HG02571 (cell line): Measurements from ENCODE around the gene APBA3.

Source experiments
- ATAC-seq: cut with Tn5 transposase; IDR thresholded peaks from one replicate; pipeline ENCODE4 v1.9.1; 2021; ENCODE audit warnings: mild to moderate bottlenecking, moderate library complexity; ENCODE audit not compliant: unreplicated experiment

Gene APBA3

DNA sequence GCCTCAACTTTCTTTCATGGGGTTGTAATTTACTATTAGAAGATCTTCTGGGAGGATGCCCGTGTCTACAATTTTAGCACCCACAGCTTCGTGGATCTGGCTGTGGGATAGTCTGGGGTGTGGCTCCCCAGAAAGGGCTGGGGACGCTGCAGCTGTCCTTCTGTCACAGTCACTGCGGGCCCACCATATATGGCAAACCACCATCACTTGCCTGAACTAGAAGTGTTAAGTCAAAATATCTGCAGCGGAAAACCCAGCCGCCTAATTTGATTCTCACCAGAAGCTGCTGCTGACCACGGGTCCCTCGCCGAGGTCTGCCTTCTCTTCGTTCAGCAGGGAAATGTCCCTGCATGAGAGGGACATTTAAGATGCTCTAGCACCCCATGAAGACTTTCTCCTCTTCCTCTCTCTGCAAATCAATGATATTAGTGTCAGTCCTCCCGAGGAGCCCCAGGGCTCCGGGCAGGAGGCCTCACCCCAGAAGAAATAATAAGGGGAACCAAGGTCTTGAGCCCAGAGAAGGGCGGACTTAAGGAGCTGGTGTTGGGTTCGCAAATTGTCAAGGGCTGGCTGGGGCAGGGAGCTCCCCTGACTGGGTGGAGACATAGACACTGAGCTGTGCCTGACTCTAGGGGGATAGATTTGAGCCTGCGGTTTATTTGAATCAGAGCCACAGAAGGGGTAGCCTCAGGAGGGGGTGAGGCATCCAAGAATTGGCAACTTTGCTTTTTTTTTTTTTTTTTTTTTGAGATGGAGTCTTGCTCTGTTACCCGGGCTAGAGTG lies 27.7 kb upstream of the APBA3 start:
- no peak for ATAC-seq

DNA sequence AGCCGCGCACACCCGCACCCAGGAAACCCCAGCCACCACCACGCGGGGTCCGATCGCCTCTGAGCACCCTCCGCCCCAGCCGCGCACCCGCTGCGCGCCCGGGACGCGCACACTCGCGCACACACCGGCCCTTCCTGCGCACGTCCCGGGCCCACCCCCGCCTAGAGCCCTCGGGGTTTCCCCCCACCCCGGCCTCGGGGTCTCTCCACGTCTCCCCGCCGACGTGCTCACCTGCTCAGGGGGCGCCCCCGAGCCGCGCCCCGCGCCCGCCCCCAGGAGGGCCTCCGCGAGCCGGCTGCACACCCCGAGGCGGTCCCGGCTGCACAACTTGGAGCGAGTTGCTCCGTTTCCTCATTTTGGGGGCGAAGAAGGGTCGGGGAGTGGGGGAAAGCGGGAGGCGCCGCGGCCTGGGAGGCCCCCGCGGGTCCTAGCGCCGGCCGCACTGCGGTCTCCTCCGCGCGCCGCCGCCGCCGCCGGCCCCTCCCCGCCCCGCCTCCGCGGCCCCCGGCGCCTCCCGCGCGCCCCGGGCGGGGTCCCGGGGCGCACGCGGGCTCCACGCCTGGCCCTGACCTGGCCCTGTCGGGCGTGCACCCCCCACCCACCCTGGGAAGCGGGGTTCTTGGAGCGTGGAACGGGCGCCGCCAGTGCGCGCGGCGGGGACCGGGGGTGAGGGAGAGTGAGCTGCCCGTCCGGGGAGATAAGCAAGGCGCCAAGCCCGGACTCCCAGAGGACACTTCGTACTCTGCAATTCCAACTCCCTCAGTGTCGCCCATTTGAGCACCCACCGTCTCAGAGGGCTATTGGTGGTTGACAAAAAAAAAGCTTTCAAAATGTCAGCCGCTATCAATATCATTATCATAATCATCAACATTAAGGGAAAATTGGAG lies 24.7 kb upstream of the APBA3 start, which contains the start of gene MATK:
TSS of gene MATK (minus strand) at position 444 of the 887 bp plus-strand sequence. CDS start 1,246 bp downstream, outside the sequence.
- no peak for ATAC-seq

DNA sequence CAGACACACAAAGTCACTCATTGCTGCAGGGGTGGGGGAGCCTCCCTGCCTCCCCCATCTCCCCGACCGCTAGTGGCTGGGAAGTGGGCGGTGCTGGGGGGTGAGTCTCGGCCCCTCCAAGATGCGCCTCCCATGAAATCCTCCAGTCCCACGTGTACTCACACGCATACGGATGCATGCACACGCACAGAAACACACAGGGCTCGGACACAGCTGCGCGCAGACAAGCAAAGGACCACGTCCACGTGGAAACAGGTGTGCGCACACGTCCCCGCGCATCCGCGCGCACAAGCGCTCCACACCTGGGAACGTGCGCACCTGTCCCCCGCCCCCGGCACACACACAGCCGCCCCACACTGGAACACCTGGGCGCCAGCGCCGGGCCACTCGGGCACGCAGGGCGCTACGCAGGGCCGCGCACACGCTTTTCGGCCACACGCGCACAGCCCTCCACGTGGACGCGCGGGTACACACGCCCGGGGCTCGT lies 24.0 kb upstream of the APBA3 start:
- ATAC-seq, result no peak

DNA sequence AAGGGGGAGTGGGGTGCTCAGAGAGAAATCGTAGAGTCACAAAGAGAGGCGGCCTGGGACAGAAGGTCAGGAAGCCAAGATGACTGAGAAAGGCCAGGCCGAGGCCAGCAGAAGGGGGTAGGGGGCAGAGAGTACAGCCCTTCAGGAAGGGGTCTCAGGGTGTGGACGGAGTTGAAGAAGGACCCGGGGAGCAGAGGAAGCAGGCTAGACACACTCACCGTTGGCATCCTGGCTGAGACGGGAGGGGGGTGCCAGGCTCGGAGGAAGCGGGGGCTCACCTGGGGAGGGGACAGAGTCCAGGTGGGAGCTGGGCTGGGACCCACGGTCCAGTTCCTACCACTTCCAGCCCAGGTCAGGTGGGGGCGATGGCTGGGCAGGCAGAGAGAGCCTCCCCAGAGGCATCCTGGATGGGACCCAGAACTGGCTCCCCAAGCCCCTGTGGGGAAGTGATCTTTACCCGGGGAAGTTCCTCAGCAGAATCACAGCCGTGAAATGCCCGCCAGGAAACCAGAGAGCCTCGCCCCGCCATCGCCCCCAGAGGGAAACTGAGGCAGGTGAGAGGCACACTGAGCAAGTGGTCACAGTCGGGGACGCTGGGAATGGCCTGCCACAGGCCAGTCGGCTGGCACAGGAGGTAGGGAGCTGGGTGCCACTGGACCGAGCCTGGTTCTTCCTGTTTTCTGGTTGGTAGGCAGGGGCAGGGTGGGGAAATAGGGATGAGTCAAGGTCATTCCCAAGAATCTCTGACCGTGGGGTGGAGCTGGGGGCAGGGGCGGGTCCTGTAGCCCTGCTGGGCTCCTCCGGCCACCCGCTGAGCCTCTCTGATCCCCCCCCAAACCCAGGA lies 23.3 kb upstream of the APBA3 start:
- no peak for ATAC-seq

DNA sequence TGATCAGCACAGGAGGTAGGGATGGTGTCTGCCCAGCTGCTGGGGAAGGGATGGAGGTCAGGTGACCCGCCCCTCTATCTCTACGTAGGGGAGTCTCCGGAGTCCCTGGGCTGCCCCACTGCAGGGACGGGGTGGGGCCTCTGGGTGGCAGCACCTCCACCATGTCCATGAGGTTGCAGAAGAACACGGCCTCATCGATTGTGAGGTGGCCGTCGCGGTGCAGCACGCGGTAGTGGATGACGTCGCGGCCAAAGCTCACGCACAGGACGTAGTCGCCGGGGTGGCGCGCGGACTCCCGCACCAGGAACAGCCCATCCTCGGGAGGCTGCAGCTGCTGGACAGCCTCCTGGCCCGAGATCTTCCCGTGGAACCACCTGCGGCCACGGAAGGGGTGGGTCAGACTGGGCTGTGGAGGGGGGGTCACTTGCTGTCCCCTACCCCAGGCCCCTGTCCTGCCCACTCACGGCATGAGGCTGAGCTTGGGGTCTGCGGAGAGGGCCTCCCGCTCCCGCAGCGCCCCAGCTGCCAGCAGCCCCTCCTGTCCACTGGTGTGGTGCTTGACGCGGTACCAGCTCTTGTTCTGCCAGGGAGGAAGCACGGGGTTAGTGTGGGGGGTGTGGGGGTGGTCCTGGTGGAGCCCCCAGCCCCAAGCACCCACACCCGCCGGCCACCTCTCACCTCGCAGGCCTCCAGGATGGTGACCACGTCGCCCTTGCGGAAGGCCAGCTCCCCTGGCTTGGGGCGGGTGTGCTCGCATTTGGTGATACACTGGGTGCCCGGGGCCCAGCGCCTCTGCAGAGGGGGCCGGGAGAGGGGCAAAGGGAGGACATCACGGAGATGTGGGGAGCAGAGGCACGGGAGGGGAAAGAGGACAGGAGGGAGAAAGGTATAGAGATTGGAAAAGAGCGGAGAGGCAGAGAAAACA lies 22.4 kb upstream of the APBA3 start:
- ATAC-seq, result no peak

DNA sequence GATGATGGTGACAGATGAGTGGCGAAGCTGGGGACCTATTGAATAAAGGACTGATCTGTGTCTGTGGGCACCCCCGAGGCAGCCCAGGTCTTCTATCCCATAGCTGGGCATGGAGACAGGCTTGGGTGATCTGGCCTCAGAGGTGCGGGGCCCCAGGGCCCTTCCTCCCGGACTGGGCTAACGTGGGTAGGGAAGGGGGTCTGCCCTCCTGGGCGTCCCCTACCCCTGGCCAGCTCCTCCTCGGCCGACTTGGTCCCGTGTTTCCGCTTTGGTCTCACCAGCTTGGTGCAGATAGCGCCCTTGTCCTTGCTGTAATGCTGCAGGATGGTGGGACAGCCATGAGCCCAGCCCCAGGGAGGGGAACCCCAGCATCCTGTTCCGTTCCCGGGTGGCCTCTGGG lies 21.4 kb upstream of the APBA3 start:
- no peak for ATAC-seq

DNA sequence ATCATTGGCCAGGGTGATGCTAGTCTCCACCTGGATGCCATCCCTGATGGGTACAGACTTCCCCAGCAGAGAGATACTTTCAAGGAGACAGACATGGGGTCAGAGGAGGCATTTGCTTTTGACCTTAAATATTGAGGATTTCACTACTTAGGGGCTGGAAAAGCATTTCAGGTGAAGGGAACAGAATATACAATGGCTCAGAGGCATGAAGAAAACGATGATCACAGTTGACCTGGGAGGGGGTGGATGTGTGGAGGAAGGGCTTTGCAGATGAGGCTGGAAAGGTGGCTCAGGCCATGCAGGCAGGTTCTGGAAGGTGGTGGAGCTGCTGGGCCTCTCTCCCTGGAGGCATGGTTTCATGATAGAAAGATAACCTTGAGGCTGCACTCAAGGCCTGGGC lies 20.8 kb upstream of the APBA3 start:
- no peak for ATAC-seq

DNA sequence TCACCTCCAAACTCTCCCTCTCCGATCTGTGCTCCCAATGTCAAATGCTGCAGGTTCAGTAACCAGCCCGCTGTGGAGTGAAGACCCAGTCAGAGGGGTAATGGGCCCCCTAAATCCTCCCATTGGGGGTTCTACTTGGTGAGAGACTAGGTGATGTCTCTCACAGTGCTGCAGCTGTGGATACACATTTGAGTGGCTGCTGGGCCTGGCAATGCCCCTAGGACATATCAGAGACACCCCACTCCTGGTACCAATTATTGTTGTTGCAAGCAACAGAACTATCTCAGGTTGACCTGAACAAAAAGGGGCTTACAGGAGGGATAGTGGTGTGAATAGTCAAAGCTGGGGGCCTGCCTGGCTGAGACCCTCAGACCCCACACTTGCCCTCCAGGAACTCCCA lies 20.1 kb upstream of the APBA3 start:
- no peak for ATAC-seq

DNA sequence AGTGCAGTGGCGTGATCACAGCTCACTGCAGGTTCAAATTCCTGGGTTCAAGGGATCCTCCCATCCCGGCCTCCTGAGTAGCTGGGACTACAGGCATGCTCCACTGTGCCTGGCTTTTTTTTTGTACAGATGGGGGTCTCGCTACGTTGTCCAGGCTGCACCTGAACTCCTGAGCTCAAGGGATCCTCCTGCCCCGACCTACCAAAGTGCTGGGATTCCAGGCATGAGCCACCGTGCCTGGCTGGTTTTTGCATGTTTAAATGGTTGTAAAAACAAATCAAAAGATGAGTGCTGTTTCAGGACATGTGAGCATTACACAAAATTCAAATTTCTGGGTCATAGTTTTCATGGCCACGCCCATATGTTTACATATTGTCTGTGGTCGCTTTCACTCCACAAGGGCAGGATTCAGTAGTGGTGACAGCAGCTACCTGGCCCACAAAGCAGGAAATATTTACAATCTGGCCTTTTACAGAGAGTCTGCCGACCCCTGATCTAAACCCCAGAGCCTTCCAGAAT lies 19.4 kb upstream of the APBA3 start:
- no peak for ATAC-seq

DNA sequence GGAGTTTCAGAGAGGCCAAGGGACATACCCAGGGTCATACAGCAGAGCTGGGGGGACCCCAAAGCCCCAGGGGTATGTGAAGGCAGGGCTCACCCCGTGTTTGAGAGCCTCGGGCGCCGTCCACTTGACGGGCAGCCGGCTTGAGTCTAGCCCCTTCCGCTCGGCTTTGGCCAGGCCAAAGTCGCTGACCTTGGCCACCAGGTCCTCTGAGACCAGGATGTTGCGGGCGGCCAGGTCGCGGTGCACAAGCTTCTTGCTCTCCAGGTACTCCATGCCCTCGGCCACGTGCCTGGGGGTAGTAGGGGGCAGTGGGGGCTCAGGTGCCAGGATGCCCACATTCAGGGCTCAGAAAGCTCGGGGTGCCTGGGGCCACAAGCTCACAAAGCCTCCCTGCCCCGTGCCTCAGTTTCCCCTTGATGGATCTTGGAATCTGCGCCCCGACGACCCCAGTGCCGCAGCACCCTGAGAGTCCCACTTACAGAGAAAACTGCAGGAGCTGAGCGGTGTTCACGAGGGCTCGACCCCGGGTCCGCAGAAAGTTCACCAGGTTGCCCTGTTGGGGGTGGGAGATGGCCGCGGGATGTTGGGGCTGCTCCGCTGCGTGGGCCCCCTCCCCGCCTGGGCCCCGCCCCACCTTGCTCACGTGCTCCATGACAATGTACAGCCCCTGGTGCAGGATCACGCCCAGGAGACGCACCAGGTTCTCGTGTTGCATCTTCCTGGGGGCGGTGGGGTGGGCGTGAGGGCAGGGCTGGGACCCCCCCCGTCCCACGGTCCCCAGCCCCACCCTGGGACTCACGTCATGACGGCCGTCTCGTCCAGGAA lies 17.6 kb upstream of the APBA3 start:
- ATAC-seq, result no peak

DNA sequence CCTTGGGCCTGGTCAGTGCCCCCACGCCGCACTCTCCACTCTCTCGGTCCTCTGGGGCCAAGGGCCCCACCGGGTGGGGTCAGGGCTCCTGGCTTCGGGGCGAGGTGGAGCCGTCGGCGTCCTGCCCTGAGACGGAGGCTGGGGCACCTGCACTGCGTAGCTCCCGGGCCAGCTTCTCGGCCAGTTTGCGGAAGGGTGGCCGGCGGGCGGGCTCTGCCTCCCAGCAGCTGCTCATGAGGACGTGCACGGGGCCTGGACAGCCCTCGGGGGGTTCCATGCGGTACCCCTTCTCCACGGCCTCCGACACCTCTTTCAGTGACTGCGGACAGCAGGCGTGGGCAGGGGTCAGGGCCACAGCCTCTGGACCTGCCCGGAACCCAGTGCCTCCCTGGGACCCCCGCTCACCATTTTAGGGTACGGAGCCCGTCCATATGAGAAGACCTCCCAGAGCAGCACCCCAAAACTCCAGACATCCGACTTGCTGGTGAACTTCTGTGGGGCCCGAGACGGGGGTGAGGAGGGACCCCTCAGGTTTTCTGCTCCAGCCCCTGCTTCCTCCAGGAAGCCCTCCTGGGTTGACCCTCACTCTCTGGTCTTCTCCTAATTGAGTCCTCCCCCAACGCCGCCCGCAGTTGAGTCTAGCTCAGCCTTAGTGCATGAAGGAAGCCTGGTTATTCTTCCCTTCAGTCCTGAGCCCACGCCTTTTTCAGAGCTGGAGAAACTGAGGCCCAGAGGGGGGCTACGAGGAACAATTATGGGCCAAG lies 16.8 kb upstream of the APBA3 start:
- ATAC-seq, result no peak

DNA sequence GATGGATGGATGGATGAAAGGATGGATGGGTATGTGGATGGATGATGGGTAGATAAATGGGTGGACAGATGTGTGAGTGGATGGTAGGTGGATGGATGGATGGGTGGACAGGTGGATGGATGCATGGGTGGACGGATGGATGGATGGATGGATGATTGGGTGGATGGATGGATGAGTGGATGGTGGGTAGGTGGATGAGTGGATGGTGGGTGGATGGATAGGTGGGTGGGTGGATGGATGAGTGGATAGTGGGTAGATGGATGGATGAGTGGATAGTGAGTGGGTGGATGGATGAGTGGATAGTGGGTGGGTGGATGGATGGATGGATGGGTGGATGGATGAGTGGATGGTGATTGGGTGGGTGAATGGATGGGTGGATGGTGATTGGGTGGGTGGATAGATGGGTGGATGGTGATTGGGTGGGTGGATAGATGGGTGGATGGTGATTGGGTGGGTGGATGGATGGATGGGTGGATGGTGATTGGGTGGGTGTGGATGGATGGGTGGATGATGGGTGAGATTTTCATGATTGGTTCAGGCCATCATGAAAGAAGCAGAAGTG lies 15.1 kb upstream of the APBA3 start:
- no peak for ATAC-seq

DNA sequence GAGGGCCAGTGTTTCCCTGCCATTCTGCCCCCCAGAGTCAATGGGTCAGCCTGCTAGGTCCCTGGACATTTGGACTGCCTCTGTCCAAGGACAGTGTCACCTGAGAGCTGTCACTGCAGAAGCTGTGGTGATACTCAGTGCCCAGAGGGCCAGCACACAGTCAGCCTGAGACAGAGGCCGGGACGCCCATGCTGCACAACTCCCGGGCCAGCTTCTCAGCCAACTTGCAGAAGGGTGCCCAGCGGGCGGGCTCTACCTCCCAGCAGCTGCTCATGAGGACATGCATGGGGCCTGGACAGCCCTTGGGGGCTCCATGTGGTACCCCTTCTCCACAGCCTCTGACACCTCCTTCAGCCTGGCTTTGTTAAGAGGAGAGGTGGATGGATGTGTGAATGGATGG lies 14.3 kb upstream of the APBA3 start:
- no peak for ATAC-seq

DNA sequence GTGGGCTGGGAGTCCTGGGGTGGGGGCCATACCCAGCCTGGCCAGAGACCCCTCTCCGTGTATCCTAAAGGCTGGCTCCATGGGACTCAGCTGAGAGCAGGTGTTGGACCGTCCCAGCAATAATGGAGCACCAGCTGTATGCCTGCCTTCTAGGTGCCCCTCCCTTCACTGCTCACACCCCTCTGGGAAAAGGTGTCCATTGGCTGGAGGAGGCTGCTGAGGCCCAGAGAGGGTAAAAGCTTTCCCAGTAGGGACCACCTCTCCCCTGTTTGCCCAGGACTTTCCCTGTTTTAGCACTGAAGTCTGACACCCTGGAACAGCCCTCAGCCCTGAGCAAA lies 13.9 kb upstream of the APBA3 start:
- ATAC-seq, result no peak

DNA sequence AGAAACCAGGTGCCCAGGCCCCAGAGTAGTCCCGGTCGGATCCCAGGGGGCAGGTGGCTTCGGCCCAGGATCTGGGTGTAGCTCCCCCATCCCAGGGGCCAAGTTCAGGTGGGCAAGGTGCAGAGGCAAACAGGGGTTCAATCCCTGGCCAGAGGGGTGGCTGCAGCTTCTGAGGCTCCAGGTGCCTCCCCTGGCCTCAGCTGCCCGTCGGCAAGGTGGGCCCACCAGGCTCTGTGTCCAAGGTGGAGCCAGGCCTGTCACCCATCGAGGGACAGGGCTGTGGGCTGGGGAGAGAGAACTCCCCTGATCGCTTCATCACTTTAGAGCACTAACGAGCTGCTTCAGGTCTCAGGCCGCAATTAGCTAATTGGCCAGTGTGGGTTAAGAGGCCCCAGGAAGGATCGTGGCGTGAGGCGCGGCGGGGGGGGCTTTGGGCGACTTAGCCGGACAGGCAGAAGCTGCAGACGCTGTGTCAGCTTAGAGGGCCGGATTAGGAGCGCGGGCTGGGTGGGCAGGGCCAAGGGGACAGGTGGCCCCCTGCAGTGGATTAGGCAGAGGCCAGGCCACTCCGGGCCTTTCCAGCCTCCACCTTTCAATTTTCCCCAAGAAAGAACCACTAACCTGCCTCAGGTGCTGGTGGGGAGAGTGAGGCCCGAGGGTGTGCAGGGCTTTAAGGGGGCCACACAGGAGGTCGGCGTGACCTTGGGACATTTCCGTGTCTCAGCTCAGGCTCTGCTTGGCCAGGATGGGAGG lies 13.3 kb upstream of the APBA3 start:
- no peak for ATAC-seq

DNA sequence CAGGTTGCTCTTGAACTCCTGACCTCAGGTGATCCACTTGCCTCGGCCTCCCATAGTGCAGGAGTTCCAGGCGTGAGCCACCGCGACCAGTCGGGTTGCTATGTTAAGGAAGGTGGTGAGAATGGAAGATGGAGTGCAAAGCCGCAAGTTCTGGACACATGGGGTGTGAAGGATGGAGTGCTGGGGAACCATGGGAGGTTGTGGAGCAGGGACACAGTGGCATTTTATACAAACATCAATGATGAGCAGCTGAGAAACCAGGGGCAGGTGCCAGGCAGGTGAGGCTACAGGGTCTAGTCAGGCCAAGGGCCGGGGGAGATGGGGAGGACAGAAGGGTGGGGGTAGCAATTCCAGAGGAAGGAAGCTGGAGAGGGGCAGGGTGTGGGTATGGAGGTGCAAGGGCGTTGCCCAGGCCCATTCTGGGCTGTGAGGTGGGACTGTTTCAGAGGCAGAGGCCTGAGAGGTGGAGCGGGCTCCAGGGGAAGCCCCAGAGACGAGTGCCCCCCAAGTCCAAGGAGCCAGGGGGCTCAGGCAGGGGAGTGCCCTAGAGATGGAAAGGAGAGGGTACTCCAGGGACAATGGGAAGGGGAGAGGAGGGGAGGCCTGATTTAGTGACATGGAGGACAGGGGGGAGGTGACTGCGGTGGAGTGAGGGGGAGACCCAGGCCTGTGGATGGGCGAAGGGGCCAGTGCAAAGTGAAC lies 12.5 kb upstream of the APBA3 start:
- ATAC-seq, result no peak
